Measurements from ENCODE around the gene TMEM163.

DNA sequence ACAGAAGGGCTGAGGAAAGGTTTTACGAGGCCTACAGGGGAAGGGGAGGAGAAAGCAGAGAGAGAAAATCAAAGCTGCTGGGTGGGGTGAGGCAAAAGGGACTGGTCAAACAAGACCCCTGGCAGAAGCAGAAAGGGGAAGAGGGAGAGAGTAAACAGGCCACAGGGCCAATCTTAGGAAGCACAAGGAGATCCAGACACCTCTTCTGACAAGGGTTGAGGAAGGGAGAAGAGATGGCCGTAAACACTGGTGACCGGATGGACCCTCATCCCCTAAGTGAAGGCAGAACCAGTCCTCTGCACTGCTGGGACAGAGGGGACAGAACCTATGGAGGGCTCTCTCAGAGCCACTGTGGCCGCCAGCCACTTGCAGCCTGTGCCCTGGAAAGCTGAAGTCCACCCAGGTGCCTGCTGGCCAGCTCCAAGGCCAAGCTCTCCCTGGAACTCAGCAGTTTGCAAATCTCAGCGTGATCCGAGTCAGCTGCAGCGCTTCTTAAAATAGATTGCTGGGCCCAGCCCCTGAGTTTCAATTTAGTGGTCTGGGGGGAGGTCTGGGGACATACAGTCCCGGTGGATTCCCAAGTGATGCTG is 108.8 kb downstream of the TMEM163 start:
- no peak for TF ChIP-seq POLR2AphosphoS5 (IDR thresholded peaks at IDR 0.05)
- TF ChIP-seq CTCF (IDR thresholded peaks at IDR 0.05) = no peak
- TF ChIP-seq POLR2A (IDR thresholded peaks at IDR 0.05; ENCODE audit: low read depth) = no peak

All from esophagus muscularis mucosa (tissue), 3 donors.